CD4-positive, alpha-beta T cell treated with Interleukin-21 for 1 hour (primary cell): ENCODE measurements around the gene ZFAND3.

Source experiments
- DNase-seq: peaks from one replicate; pipeline ENCODE4 v3.0.0-alpha.2; 2020

The ZFAND3 gene

DNA sequence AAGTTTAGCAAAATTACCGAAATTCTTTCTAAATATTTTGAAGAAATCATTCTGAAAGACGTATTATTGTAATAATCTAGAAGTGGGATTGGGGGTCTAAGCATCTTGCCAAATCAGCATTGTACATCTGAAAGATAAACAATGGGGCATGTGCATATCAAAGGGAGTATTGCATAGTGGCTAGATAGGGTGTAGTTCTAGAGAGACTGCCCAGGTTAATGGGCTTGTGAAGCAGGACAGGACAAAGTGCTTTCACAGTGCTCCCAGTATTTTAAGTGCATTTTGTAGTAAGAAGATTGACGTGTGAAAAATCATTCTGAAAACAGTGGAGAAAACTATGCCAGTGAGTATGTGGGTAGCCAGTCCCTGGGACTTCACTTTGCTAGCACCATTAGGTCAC is 236.8 kb downstream of the ZFAND3 start:
- DNase-seq, result no peak

DNA sequence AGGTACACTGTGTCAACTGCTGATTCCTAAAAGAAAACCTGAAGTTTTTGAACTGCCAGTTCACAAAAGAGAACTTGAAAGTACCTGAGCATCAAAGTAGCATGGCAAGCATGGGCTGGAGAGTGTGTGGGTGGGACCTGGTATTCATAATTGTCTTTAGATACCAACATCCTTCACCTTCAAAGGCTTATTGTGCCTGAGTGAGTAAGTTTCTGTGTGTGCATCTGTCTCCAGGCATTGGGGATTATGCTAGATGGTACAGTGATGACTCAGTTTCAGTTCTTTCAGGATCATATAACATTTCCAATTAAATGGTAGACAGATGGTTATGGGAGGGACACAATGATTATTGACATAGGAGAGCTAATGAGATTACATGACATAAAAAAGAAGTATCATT is 238.5 kb downstream of the ZFAND3 start:
- DNase-seq, result no peak

DNA sequence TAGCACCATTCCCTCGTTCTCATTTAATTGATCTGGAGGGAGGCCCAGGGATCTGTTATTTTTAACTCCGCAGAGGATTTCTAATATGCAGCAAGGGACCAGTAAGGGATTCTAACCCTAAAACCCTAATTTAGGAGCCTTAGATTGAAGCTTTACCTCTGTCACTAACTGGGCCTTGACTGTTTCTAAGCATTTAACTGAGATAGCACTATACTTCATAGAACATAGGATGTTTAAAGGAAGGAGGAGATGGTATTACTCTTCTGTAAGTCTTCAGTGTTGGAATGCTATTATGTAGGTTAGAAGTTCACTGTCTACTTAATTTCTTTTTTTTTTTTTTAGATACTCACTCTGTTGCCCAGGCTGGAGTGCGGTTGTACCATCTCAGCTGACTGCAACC is 242.5 kb downstream of the ZFAND3 start:
- no peak for DNase-seq

DNA sequence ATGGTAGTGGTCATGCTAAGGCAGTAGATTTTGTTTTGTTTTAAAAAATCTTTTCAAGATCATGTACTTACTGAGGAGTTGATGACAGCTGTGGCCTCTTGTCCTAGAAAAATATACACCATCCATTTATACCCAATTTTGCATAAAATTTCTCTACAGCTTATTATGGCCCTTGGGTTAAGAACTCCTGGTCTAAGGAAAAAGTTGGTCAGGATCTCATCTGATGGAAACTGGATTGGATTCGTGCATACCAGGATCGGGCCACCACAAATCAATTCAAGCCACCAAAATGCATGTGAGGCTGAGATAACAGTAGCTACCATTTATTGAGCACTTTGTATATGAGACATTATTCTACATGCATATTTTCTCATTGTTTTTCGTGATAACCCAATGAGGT is 244.4 kb downstream of the ZFAND3 start:
- DNase-seq, result no peak

DNA sequence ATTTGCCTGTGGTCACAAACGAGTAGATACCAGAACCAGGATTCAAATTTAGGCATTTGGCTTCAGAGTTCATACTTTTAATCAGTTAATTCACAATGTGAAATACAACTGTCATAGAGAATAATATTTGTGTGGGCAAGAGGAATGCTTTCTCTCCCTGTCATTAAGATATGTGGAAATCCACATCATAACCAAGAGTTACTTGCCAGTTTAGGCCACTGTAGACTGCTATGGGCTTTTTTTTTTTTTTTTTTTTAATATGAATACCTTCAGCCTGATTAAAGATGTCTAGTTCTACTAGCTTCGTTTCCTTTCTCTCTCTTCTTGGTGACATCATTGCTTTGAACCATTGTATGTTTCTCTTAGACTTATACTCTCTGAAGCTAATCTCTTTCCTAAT is 244.9 kb downstream of the ZFAND3 start:
- DNase-seq, result no peak

DNA sequence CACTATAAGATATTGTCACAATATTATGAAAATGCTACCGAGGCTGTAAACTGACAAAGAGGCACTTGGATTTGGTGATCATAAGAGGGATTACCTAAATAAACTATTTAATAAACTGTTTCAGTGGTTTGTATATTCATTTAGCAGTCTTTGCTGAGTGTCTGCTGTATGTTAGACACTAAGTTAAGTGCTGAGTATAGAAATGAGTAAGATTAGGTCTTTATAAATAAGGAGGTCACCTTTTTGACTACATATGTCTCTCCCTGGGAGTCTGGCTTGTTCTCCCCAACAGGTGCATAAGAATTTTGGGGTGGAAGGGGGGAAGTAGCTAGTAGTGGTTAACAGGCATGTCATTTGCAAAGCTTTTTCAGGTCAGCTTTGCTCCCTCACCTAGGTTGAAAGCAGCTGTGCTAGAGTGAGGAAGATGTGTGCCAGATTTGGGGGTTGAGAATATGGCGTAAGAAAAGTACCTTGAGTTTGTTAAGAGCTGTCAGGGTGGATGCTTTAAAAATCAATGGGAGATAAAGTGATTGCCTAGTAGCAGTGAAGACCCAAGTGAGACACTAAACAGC is 246.3 kb downstream of the ZFAND3 start:
- no peak for DNase-seq

DNA sequence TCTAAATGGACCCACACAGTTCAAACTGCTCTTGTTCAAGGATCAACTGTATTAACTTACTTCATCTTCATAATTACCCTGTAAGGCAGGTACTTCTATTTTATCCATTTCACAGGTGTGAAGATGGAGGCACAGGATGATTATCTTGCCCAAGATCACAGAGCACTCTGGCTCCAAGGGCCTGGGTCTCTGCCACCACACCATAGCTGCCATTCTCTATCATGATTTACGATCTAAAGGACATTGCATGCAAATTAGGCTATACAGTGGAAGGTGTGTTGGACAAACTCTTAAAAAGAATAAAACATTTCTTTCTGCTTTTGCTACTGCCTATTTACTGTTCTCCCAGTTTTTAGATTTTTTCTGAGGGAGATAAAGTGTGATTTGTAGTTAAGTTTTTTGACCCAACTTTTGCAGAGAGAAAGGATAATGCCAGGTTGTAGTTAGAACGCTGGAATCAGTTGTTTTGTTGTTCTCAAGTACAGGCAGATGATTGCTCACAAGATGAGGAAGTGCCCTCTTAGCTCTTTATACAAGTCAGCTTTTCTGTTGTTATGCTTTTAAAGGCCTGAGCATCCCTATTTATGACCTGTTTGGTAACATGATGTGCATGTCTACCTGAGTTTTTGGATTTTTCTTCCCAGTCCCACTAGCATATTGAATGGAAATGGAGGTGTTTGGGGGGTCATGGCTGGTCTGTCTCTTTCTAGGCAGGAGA is 247.9 kb downstream of the ZFAND3 start:
- DNase-seq, result no peak

DNA sequence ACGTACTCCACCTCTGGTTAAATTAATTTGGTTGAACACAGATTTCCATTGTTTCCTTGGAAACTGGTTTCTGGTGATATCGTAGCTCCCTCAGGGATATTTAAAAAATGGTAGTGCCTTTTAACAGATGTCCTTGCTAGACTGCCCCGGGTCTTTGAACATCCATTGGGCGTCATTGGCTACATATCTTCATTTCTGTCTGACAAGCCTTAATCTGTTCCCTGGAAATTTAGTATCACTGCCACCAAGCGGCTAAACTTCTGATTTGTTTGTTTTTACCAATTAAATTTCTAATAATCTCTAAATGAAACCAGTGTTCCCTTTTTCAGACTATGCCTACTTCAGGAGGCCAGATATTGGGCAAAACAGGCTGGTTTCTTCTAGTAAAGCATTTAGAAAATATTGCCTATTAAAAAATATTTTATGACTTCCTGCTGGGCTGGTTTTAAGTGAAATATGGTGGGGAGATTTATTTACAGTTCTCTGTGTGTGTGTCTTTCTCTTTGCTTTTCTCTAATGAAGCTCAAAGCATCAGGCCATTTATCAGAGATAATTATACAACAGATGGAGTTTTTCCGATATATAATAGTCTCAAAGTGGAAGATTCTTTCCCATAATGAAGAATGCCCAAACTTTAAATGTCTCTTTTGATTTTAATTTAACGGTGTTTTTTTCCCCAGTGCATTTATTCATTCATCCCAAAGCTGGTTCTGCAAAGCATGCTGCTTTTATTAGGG is 249.5 kb downstream of the ZFAND3 start:
- DNase-seq, result no peak

DNA sequence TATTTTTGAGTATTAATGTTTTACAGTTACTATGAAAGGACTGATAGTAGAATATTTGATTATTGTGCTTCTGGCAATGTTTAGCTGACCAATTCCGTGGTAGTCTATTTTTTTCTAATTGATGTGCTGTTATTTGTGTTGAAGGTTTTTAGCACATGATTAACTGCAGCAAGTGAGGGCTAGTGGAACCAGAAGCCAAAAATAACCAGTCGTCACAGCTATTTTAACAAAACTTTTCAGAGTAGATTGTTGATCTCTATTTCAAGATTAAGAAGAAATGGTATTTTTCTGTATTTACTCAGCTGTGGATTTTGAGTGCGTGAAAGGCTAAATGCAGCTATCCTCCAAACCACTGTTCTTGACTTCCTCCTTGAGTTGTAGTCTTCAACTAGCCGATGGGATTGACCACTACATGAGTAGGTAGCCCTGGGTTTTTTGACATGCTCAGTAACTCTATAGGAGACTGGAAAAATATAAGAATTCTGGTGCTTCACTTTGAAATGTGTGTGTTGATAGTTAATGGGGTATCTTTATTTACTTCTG is 258.0 kb downstream of the ZFAND3 start:
- no peak for DNase-seq

DNA sequence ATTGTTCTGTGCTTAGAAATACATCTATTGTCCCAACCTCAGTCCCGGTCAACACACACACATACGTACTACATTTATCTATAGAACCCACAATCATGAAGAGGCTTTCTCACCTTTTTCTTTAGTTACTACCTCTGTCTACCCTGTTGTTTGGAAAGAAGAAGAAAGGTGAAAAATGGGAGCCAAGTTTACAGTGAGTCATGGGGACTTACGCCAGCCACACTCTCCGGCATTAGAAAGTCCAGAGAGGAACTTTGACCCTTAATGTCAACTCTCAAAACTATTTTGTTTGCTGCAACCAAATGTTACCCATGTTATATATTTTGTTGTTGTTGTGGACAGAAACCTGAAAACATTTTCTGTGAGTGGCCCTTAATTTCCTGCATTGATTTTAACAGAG is 259.1 kb downstream of the ZFAND3 start:
- DNase-seq, result no peak

DNA sequence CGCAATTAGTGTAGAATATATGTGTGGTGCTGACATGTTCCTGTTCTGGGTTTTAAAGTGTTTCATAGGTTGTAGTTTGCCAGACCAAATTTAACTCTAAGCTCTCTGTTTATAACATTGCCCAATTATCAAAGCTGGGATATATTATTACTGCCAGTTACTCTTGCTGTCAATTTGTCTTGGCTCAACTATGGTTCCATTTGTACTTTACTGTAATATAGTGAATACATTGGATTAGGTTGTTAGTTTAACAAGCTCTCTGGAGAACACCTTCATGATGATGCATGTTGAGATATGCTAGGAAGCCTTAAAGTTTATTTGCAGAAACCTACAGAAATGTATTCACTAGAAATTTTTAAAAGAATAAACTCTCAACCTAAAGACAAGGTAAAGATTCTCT is 259.6 kb downstream of the ZFAND3 start:
- DNase-seq, result no peak

DNA sequence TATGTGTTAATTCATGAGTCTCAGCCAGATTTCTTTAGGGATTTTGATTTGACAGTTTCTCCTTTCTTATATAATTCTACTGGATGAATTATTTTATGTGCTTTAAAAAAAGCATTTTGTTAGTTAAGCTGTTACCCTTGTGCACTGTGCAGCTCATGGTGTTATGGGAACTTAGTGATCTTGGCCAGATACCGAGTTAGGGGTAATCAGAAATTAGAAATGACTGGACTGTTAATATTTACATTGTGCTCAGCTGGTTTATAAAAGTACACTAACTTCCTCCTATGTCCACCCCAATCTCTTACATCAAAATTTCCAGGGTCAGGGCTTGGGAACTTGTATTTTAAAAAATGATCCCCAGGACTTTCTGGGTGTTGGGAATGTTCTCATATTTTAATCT is 260.0 kb downstream of the ZFAND3 start:
- DNase-seq, result no peak

DNA sequence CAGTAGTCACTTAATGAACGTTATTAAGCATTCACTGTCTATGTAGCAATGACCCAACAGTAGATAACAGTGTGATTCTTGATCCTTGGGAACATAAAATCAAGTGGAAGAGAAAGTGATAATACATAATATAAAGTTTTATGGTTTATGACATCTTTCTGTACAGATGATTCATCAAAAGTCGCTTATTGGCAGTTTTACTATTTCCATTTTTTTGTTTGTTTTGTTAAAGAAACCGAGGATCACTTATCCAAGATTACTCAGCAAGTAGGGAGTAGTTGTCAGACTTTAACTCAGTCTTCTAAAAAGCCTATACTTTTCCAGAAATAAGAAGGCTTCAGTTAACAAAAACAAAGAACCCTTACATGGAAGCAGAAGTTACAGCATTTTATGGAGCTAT is 260.8 kb downstream of the ZFAND3 start:
- DNase-seq, result no peak

DNA sequence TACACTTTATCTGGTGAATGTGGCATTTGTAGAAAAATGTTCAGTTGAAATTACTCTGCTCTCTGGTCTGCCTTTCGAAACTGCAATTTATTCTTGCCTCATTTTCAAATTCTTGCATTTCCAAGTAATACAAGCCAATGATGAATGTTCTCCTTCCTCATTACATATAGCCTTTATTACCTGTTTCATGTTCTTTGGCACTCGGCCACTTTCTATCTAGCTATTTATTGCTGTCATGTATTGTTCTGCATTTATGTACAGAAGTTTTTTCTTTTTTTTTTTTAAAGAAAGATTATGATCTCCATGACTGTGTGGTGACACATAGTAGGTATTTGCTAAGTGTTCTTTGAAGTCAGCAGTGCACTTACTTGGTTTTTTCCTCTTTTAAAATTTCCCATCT is 261.4 kb downstream of the ZFAND3 start:
- DNase-seq, result no peak

DNA sequence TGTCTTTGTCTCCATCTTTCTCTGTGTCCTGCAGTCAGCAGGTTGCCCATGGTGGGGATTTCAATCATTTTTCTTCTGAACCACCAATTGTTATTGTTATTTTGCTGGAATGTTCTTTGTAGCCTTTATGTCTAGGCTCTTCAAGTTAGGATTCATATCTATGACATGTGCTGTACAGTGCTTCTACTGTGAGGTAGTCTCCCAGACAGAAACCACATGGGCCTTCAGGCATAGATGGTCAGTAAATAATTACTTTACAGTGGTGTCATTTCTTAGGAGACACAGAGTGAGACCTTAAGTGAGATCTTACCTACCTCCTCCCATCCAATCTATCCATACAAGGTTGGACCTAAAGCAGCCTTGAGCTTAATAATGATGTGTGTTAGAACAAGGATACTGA is 265.5 kb downstream of the ZFAND3 start:
- no peak for DNase-seq

DNA sequence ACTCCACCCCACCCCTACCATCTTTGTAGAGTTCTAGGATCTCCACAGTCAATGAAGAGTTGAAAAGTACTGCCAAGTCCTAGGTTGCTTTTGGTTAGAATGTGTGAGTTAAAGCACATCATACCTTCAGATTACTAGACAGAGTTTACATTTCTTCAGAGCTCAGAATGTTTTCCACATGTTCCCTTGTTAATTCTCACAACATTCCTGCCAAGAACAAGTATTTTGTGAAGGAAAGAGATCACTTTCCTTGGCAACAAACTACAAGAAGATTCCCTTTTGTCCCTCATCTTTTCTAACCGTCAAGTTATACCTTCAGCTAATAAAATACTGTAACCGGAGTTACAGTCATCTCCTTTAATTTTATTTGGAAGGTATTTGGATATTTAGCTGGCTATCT is 266.8 kb downstream of the ZFAND3 start:
- no peak for DNase-seq

DNA sequence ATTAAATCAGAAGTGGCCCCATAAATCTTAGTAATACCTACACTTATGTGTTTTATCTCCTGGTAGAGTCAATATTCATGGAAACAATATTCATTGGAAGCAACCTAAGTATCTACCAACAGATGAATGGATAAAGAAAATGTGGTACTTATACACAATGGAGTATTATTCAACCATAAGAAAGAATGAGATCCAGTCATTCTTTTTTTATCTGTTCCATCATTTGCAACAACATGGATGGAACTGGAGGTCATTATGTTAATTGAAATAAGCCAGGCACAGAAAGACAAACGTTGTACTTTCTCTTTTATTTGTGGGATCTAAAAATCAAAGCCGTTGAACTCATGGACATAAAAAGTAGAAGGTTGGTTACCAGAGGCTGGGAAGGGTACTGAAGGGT is 268.5 kb downstream of the ZFAND3 start:
- no peak for DNase-seq

DNA sequence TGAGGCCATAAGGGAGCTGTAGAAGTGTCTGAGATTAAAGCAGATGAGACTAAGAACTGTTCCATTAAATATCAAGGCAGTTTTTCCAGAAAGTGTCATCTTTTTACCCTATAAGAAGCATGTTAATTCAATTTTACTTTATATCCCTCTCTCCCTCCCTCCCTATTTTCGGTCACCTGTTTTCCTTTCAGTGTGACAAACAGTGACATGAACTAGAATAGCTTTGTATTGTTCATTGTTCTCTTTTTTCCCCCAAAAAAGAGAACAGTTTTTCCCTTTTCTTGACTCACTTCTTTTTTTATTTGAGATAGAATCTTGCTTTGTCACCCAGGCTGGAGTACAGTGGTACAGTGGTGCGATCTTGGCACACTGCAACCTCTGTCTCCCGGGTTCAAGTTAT is 269.3 kb downstream of the ZFAND3 start:
- no peak for DNase-seq

DNA sequence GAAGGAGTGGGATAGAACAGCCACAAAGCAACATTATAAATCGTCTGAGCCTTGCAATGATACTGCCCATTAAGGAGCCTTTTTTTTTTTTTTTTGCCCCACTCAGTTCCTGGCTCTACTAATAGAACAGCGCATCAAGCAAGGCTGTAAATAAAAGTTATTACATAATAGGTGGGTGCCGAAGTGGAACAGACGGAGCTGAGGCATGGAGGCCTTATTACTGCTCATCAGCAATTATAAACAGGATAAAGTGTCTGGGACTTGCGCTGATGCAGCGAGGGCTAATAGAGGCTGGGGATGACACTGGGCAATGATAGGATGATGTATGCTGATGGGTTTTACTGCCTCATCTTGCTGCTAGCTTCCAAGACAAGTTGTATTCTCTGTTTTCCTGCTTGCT is 272.1 kb downstream of the ZFAND3 start:
- DNase-seq, result no peak

DNA sequence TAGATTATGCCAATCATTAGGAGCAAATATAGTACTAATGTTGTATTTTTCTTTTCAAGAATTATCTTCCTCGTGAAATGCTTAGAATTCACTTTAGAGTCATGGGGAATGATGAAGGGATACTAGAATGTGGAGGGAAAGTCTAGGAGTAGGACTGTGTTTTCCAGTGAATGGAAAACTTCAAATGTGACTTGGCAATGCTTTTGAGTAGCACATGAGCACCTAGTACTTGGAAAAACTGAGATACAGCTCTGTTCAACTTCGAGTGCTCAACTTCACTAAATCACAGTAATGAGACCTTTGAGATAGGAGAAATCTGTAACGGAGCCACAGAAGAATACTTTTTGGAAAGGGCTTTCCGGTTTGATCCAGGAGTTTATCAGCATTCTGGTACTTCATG is 272.9 kb downstream of the ZFAND3 start:
- no peak for DNase-seq

DNA sequence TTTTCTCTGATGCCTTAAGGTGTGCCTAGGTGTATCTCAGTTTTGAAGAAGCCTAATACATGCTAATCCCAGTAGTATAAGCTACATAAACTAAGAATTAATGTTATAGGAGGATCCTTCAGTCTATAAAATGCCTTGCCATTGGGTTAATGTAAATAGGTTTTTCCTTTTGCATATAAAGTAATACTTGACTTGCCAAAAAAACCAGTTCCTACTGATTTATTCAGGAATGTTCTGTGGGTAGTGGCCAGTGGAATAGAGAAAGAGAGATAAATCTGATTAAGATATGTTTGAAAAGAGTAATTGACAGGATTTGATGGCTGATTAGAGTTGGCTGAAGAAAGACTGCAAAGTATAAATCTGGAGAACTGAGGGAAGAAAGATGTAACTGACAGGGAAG is 273.4 kb downstream of the ZFAND3 start:
- no peak for DNase-seq

DNA sequence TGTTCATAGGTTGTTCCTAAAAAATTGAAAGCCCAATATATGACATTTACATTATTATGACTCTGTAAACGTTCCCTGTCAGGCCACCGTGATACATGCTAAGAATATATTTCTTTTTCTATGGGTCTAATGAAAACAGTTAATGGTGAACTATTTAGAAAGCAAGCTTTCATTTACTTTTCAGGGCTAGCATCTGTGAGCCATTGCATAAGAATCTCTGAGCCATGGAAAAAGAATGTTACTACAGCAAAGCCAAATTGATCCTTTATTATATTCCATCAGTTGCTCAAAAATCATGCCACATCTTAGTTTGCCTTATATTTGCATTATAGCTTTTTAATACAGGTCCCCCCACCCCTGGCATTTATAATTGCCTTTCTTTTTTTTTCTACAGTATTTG is 275.5 kb downstream of the ZFAND3 start:
- no peak for DNase-seq

DNA sequence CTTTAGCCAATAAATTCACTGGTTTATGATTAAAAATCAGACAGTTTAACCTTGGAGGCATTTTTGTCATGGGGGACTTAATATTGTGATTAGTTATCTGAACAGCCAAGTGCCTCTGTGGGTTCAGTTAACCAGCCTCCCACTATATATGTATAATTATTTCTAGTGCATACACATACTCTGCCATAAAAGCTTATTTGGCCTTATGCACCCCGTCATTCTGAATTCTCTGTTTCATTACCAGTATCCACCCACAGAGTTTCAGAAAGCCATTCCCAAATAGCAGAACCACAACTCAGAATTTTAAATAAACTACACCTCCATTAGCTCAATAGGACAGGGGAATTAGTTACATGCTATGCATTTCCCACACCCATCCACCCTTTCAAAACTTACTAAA is 279.7 kb downstream of the ZFAND3 start:
- DNase-seq, result no peak

DNA sequence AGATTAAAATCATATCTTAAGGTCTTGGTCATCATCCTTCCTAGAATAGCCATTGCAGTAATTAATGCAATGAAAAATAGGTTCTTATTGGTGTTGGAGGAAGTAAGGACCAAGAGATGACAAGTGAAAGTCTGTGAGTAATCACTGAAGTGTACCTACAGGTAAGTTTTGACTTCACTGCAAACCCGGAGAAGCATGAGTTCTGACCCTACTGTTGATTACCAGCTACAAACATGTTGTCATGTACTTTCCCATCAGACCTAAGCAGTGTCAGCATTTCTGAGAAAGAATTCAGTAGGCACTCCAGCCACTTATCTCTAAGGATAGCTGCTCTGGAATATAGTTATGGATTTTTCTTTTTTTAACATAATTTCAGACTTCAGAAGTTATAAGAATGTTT is 280.9 kb downstream of the ZFAND3 start:
- no peak for DNase-seq
